GM10266 (cell line): ENCODE data around the gene OPRD1.
"Not testable (repeated sequence)": the region's sequence is repeated elsewhere in the genome, so short reads cannot be mapped to it uniquely, and the experiment has no call there.

Experiments
- DNase-seq: peaks from one replicate; pipeline ENCODE4 v3.0.0; 2012; ENCODE audit errors: extremely low spot score
- CTCF ChIP-seq: IDR thresholded peaks from 2 replicates; pipeline ENCODE4 v1.5.1; 2012; ENCODE audit warnings: mild to moderate bottlenecking, low read depth; ENCODE audit not compliant: control insufficient read depth, insufficient read depth; ENCODE audit errors: missing control alignments

The OPRD1 gene

DNA sequence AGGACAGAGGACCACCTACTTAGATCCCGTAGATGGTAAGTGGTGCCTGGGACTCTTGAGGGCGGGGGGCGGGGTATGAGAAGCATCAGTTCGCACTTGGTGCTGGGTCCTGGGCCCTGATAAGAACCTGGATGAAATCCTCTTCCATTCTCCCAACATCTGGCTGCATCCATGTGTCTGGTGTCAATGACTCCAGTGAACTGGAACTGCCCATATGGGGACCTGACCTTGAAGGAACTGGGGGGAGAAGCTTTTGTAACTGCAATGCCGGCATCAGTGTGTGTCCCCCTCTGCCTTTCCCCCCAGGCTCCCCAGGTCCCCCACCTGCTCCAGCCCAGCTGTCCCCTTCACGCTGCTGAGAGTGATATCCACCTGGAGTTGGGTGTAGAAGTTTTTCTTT is 52.7 kb downstream of the OPRD1 start:
- TF ChIP-seq CTCF: no peak

GRCh38 chr1:28865997-28866650 is 54.2 kb downstream of the OPRD1 start:
- no peak for TF ChIP-seq CTCF
- DNase-seq: no peak

More for the DNA sequence above, 52.7 kb downstream of the OPRD1 start:
- peak; percentile 27 for DNase-seq

- TF ChIP-seq CTCF: no peak
Observed at GRCh38 chr1:28867850-28868249, 55.9 kb downstream of the OPRD1 start.

DNA sequence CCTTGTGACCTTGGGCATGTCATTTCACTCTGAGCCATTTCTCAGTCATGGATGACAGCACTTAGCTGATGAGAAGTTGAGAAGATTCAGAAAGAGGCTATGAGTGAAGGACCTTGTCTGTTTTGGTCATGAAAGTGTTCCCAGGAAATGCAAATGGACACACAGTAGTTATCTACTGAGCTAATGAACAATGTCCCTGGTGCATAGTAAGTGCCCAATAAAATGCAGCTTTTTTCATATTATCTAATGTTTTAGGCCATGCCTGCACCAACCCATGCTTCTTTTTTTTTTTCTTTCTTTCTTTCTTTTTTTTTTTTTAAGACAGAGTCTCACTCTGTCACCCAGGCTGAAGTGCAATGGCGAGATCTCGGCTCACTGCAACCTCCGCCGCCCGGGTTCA is 58.0 kb downstream of the OPRD1 start:
- DNase-seq: no peak
- no peak for TF ChIP-seq CTCF

More at GRCh38 chr1:28867850-28868249, 55.9 kb downstream of the OPRD1 start:
- DNase-seq: no peak

DNA sequence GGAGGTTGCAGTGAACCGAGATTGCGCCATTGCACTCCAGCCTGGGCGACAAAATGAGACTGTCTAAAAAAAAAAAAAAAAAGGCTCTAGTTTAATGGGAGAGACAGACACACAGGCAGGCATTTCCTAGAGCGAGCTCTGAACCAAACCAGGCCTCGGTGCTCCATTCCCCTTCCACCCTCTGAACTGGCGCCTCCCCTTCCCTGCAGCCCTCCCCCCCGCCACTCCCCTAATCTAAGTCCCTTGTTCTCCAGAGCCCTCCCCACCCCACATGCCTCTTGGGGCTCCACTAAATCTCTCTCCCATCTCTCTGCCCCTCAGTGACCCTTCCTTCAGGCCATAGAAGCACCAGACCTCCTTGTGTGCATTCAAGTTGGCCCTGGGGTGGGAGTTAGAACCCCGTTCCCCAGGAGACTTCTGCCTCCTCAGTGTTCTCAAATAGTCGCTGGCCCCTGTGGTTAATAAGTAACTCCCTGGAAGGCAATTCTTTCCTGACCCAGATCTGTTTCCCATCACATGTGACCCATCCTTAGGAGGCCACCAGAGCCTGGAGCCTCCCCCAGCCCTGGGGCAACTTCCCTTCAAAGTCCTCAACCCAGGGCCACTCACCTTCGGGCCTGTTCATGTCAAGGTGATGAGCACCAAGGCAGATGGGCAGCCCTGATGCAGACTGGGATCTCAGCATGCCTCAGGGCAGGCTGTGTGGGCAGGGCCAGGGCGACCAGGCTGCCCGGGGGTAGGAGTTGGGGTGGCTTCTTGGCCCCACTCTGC is 59.8 kb downstream of the OPRD1 start:
- DNase-seq: no peak
- TF ChIP-seq CTCF: no peak

DNA sequence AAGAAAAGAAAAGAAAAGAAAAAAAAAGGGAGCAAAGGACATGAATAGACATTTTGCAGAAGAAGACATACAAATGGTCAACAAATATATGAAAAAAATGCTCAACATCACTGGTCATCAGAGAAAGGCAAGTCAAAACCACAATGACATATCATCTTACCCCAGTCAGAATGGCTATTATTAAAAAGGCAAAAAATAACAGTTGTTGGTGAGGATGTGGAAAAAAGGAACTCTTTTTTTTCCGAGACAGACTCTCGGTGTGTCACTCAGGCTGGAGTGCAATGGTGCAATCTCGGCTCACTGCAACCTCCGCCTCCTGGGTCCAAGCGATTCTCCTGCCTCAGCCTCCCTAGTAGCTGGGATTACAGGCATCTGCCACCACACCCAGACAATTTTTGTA is 63.2 kb downstream of the OPRD1 start:
- not testable (repeated sequence) for DNase-seq

- peak; percentile 78 for DNase-seq
- TF ChIP-seq CTCF: peak; percentile 82
Observed at GRCh38 chr1:28877132-28877781, 65.3 kb downstream of the OPRD1 start.
